SK-N-SH treated with all-trans-retinoic acid at 6 μM for 48 hours (cell line): ENCODE measurements around the gene UNC5C.

Experiments
- ATAC-seq: fragments of 200-7000 bp; cut with Tn5 transposase; 3 replicates; pipeline ENCODE4 v1.9.1; 2020; ENCODE audit warnings: mild to moderate bottlenecking, moderate library complexity
- BACH2 ChIP-seq: fragments of 250-450 bp; sonication (Bioruptor Pico); IDR thresholded peaks from 2 replicates; pipeline ENCODE4 v1.9.0; 2021; ENCODE audit warnings: mild to moderate bottlenecking, borderline replicate concordance
- CSDC2 ChIP-seq: fragments of 250-450 bp; sonication (Bioruptor Pico); IDR thresholded peaks from 2 replicates; pipeline ENCODE4 v1.5.0; 2020; ENCODE audit warnings: mild to moderate bottlenecking, moderate library complexity
- ESRRG ChIP-seq: fragments of 250-450 bp; sonication (Bioruptor Pico); IDR thresholded peaks from 2 replicates; pipeline ENCODE4 v1.6.1; 2021; ENCODE audit warnings: mild to moderate bottlenecking
- GLIS3 ChIP-seq: fragments of 250-450 bp; sonication (Bioruptor Pico); IDR thresholded peaks from 2 replicates; pipeline ENCODE4 v1.5.0; 2020; ENCODE audit warnings: mild to moderate bottlenecking, moderate library complexity
- ISL1 ChIP-seq: fragments of 250-450 bp; sonication (Bioruptor Pico); IDR thresholded peaks from 2 replicates; pipeline ENCODE4 v2.1.2; 2022; ENCODE audit warnings: mild to moderate bottlenecking, moderate library complexity
- OSR1 ChIP-seq: fragments of 250-450 bp; sonication (Bioruptor Pico); IDR thresholded peaks from 2 replicates; pipeline ENCODE4 v1.8.0; 2022; ENCODE audit warnings: moderate library complexity, mild to moderate bottlenecking, inconsistent platforms
- PPARA ChIP-seq: fragments of 250-450 bp; sonication (Bioruptor Pico); IDR thresholded peaks from 2 replicates; pipeline ENCODE4 v1.5.0; 2020; ENCODE audit warnings: mild to moderate bottlenecking, borderline replicate concordance
- RARB ChIP-seq: fragments of 250-450 bp; sonication (Bioruptor Pico); IDR thresholded peaks from 2 replicates; pipeline ENCODE4 v1.8.0; 2021; ENCODE audit warnings: mild to moderate bottlenecking, moderate library complexity
- SNAI2 ChIP-seq: fragments of 250-450 bp; sonication (Bioruptor Pico); IDR thresholded peaks from 2 replicates; pipeline ENCODE4 v1.5.0; 2020; ENCODE audit warnings: mild to moderate bottlenecking, moderate library complexity
- TCF4 ChIP-seq: fragments of 250-450 bp; sonication (Bioruptor Pico); IDR thresholded peaks from 2 replicates; pipeline ENCODE4 v1.8.0; 2021; ENCODE audit warnings: mild to moderate bottlenecking, moderate library complexity, borderline replicate concordance
- TOX ChIP-seq: fragments of 250-450 bp; sonication (Bioruptor Pico); IDR thresholded peaks from 2 replicates; pipeline ENCODE4 v1.8.0; 2021; ENCODE audit warnings: mild to moderate bottlenecking, moderate library complexity, borderline replicate concordance
- TSHZ2 ChIP-seq: fragments of 250-450 bp; sonication (Bioruptor Pico); IDR thresholded peaks from 2 replicates; pipeline ENCODE4 v1.5.0; 2020; ENCODE audit warnings: mild to moderate bottlenecking, moderate library complexity
- ZC3H10 ChIP-seq: fragments of 250-450 bp; sonication (Bioruptor Pico); IDR thresholded peaks from 2 replicates; pipeline ENCODE4 v1.5.1; 2021; ENCODE audit warnings: mild to moderate bottlenecking, moderate library complexity
- ZFP3 ChIP-seq: fragments of 250-450 bp; sonication (Bioruptor Pico); IDR thresholded peaks from 2 replicates; pipeline ENCODE4 v1.5.0; 2020; ENCODE audit warnings: mild to moderate bottlenecking, moderate library complexity
- ZFP30 ChIP-seq: fragments of 450-650 bp; formaldehyde crosslinking; IDR thresholded peaks from 2 replicates; pipeline ENCODE4 v1.5.0; 2022; ENCODE audit warnings: mild to moderate bottlenecking, moderate library complexity
- ZNF565 ChIP-seq: fragments of 450-650 bp; formaldehyde crosslinking; conservative IDR thresholded peaks from 2 replicates; pipeline ENCODE4 v1.5.0; 2020; ENCODE audit warnings: low read depth, mild to moderate bottlenecking, moderate library complexity
- ZNF70 ChIP-seq: fragments of 450-650 bp; formaldehyde crosslinking; IDR thresholded peaks from 2 replicates; pipeline ENCODE4 v1.5.0; 2020; ENCODE audit warnings: mild to moderate bottlenecking, moderate library complexity
- ZNF8 ChIP-seq: fragments of 450-650 bp; formaldehyde crosslinking; IDR thresholded peaks from 2 replicates; pipeline ENCODE4 v1.5.0; 2020; ENCODE audit warnings: mild to moderate bottlenecking, moderate library complexity
- TF ChIP-seq, protein P1 (sequence below): fragments of 250-450 bp; sonication (Bioruptor Pico); IDR thresholded peaks from 2 replicates; pipeline ENCODE4 v1.8.0; 2020; ENCODE audit warnings: mild to moderate bottlenecking, moderate library complexity, borderline replicate concordance
- TF ChIP-seq, protein P2 (sequence below): fragments of 250-450 bp; sonication (Bioruptor Pico); IDR thresholded peaks from 2 replicates; pipeline ENCODE4 v1.8.0; 2021; ENCODE audit warnings: low read depth, mild to moderate bottlenecking, moderate library complexity, borderline replicate concordance
- TF ChIP-seq, protein P3 (sequence below): fragments of 250-450 bp; sonication (Bioruptor Pico); IDR thresholded peaks from 2 replicates; pipeline ENCODE4 v1.5.1; 2021; ENCODE audit warnings: mild to moderate bottlenecking, moderate library complexity

The UNC5C gene

GRCh38 chr4:95472534-95472933 lies 76.2 kb downstream of the UNC5C start:
- TF ChIP-seq SNAI2 (CRISPR knock-in tag) (no peak), ESRRG (CRISPR knock-in tag) (no peak), BACH2 (no peak), ZC3H10 (no peak), ZNF565 (CRISPR knock-in tag) (no peak), CSDC2 (CRISPR knock-in tag) (no peak), ZFP30 (CRISPR knock-in tag) (no peak), OSR1 (CRISPR knock-in tag) (no peak), ISL1 (CRISPR knock-in tag) (no peak), ZFP3 (CRISPR knock-in tag) (no peak), TSHZ2 (CRISPR knock-in tag) (no peak)
- TF ChIP-seq, protein P1, sequence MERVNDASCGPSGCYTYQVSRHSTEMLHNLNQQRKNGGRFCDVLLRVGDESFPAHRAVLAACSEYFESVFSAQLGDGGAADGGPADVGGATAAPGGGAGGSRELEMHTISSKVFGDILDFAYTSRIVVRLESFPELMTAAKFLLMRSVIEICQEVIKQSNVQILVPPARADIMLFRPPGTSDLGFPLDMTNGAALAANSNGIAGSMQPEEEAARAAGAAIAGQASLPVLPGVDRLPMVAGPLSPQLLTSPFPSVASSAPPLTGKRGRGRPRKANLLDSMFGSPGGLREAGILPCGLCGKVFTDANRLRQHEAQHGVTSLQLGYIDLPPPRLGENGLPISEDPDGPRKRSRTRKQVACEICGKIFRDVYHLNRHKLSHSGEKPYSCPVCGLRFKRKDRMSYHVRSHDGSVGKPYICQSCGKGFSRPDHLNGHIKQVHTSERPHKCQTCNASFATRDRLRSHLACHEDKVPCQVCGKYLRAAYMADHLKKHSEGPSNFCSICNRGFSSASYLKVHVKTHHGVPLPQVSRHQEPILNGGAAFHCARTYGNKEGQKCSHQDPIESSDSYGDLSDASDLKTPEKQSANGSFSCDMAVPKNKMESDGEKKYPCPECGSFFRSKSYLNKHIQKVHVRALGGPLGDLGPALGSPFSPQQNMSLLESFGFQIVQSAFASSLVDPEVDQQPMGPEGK (CRISPR knock-in tag): no peak
- TF ChIP-seq, all 23 proteins: peak for 0
- no peak for ATAC-seq

- TF ChIP-seq RARB: no peak
- TF ChIP-seq TCF4 (CRISPR knock-in tag): no peak
- TF ChIP-seq, protein P2, sequence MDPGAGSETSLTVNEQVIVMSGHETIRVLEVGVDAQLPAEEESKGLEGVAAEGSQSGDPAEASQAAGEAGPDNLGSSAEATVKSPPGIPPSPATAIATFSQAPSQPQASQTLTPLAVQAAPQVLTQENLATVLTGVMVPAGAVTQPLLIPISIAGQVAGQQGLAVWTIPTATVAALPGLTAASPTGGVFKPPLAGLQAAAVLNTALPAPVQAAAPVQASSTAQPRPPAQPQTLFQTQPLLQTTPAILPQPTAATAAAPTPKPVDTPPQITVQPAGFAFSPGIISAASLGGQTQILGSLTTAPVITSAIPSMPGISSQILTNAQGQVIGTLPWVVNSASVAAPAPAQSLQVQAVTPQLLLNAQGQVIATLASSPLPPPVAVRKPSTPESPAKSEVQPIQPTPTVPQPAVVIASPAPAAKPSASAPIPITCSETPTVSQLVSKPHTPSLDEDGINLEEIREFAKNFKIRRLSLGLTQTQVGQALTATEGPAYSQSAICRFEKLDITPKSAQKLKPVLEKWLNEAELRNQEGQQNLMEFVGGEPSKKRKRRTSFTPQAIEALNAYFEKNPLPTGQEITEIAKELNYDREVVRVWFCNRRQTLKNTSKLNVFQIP: no peak
- no peak for TF ChIP-seq ZNF565 (CRISPR knock-in tag)
- no peak for TF ChIP-seq ZNF8 (CRISPR knock-in tag)
- TF ChIP-seq, protein P3, sequence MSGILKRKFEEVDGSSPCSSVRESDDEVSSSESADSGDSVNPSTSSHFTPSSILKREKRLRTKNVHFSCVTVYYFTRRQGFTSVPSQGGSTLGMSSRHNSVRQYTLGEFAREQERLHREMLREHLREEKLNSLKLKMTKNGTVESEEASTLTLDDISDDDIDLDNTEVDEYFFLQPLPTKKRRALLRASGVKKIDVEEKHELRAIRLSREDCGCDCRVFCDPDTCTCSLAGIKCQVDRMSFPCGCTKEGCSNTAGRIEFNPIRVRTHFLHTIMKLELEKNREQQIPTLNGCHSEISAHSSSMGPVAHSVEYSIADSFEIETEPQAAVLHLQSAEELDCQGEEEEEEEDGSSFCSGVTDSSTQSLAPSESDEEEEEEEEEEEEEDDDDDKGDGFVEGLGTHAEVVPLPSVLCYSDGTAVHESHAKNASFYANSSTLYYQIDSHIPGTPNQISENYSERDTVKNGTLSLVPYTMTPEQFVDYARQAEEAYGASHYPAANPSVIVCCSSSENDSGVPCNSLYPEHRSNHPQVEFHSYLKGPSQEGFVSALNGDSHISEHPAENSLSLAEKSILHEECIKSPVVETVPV (CRISPR knock-in tag): no peak
- TF ChIP-seq TOX (CRISPR knock-in tag): no peak
- TF ChIP-seq PPARA (CRISPR knock-in tag): no peak
- no peak for TF ChIP-seq ZFP3 (CRISPR knock-in tag)
- no peak for ATAC-seq
These were observed 78.2 kb downstream of the UNC5C start for GRCh38 chr4:95470622-95471021.

GRCh38 chr4:95469617-95470016 lies 79.2 kb downstream of the UNC5C start:
- TF ChIP-seq, protein P3 (CRISPR knock-in tag): no peak
- TF ChIP-seq ZFP30 (CRISPR knock-in tag) (no peak), ZNF70 (CRISPR knock-in tag) (no peak), ZFP3 (CRISPR knock-in tag) (no peak), GLIS3 (CRISPR knock-in tag) (no peak), ZC3H10 (no peak), ESRRG (CRISPR knock-in tag) (no peak), ZNF565 (CRISPR knock-in tag) (no peak), CSDC2 (CRISPR knock-in tag) (no peak)
- ATAC-seq: no peak
